Mammary epithelial cell (primary cell): ENCODE results near the gene MYL10.

Experiments
- CTCF ChIP-seq, 2 donors: IDR thresholded peaks in 1 of 2; conservative IDR thresholded peaks in 1 of 2; 2 replicates each; pipeline ENCODE4 v1.5.1; 2011 to 2012; ENCODE audit warnings: inconsistent platforms in 2 of 2, low read length in 2 of 2, mild to moderate bottlenecking in 2 of 2, control low read depth in 1 of 2, low read depth in 1 of 2; ENCODE audit not compliant: insufficient read depth in 1 of 2; ENCODE audit errors: extremely low read depth in 1 of 2
- EZH2 ChIP-seq: IDR thresholded peaks from 2 replicates; pipeline ENCODE4 v1.6.1; 2012; ENCODE audit warnings: low read length, inconsistent platforms, borderline replicate concordance

GRCh38 chr7:101599787-101600186 lies 29.3 kb downstream of the MYL10 start:
- no peak for TF ChIP-seq CTCF (conservative IDR thresholded peaks at IDR 0.05 in 1 of 2, IDR thresholded peaks at IDR 0.05 in 1 of 2; ENCODE audit: extremely low read depth in 1 of 2, insufficient read depth in 1 of 2, low read depth in 1 of 2, low read length in 2 of 2)
- TF ChIP-seq EZH2, result no peak
